Glomerular endothelial cell (primary cell): Measurements from ENCODE around the gene RPL3. TPM values are rescaled to one million over a fixed set of nuclear protein-coding genes. Genes with fewer than 3 reads are reported as not detected.
"Not testable (repeated sequence)": the region's sequence is repeated elsewhere in the genome, so short reads cannot be mapped to it uniquely, and the experiment has no call there.

Experiments used
- DNase-seq: peaks from one replicate; pipeline ENCODE4 v3.0.0-alpha.2; 2011; ENCODE audit warnings: low read depth, low spot score; ENCODE audit errors: extremely low read depth
- total RNA-seq: library from RNA; depleted of rRNA; stranded (reverse); fragments of >200 nt; gene quantifications from 2 replicates; pipeline ENCODE4 v1.2.3, GENCODE V29; 2015

RPL3 gene
- total RNA-seq, result 1,628 and 2,151 TPM in 2 replicates

DNA sequence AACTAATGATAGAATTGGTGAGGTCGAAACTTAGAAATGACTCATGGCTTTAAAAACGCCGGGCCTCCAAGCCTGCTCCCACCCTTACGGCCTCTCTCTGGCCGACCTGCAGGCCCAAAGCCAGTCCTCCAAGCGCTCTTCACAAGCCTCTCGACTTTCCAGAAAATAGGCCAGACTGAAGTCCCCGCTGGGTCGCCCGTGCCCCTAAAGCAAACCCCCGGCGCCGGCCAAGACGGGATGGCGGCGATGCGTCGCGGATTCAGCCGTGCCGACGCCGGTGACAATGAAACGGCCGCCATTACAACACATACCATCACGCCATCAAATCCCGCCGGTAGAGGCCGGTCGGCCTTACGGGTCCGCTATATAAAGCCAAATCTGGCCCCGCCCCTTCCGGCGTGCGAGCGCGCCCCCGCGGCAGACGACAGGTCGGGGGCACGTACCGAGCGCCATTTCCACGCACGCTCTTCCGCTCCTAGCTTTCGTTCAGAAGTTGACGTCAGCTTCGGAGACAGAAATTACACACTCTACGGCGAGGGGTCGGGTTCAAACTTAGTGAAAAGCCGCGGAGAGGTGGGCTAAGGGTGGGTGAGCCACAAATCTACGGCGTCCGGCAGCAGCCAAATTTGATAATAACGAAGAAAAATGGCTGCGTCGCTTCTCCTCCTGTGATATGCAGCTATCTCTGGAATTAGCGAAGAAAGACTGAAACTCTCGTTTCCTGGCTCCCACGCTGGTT lies at the start of gene RPL3:
TSS of gene RPL3 (minus strand) at position 340 of the 739 bp plus-strand sequence. CDS start at position 314, 26 bp downstream.
- peak; percentile 97 for DNase-seq

DNA sequence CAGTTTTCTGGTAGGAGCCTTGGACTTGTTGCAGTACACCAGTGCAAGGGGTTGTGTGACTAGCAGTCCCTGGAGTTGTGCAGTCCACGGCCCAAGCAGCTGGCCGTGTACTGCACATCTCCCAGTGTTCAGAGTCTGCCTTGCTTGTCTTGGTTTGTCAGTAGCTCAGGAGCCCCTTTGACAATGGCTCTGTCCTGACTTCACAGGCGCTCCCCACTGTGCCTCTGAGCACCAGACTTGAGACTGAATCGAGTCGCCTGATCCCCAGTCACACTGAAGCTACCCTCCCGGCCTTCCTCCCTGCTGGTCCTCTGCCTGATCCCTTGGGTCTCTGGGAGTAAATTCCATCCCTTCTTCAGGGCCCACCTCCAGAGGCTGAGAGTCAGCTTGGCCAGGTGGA lies 49.8 kb upstream of the RPL3 start:
- DNase-seq, result no peak

DNA sequence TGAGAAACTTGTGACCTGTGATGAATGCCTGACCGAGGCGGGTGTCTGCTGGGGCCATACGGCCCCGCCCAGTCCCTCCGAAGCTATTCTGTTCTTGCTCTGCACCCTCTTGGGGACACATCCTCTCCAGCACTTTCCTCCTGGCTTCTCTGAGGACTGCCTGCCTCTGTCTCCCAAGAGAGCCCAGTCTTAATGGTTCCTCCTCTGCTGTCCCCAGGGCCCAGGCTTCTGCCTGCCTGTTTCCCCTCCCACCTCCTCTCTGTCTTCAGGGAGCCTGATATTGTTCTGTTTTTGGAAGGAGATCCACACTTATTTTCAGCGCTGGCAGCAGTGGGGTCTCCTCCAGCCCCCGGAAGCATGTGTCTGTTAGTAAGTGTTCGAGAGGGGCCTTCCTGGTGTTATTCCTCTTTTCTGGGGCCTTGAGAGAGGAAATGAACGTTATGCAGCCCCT lies 49.1 kb upstream of the RPL3 start:
- no peak for DNase-seq

DNA sequence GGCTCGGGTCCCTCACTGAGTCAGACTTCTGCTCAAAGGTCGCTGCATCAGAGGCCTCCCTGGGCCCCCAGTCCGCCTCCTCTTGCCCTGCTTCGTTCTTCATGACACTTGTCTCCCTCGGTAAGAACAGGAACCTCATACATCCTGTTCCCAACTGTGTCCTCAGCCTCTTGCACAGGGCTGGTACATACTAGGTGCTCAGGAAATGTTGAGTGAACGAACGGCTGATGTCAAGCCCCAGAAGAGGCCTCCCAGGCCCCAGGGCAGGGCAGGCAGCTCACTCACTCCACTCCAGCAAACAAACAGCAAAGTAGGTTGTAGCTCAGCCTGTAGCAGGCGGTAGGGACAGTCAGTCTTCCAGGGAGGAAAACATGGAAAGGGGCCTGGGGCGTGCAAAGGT lies 47.6 kb upstream of the RPL3 start:
- DNase-seq, result no peak

DNA sequence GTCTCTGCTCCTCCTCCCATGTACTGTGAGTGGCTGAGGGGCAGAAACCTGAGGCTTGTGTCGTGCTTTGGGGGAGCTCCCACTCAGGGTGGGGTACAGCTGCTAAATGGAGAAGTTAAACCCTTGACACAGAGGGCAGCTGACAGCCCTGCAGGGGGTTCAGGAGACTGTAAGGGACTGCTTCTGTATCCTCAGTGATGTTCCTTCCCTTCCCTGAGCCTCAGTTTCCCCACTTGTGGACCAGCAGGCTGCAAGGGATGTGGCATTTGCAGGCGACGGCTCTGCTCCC lies 46.0 kb upstream of the RPL3 start:
- no peak for DNase-seq

DNA sequence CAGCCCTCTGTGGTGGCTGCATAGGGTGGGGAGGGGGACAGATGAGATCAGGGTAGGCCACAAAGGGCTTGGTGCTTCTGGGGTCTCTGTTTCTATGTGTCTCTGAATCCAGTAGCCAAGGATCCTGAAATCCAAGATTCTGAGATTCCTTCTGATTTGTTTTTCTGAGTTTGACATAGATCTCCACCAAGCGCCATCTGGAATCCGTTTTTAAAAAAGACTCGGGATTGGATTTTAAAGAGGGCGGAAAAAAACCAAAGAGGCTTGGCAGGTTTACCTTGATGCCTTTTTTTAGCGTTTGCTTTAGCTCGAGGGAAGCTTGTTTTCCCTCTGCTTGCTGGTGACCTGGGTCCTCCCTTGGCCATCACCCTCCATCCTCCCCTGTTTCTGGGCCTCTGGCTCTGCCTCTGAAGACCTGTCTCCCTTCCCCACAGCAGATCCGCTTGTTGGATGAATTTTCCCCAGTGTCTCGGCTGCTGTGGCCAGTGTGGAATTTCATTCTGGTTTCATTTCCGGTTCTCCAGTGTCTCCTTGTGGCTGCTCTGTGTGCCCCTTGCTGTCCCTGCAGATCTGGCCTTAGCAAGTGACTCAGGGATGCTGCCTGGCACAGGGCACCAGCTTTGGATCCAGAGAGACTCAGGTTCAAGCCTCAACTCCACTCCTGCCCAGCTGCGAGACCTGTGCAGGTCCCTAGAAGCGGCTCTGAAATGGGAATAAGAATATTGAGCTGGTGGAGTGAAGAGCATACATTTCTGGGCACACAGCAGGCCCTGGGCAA lies 45.5 kb upstream of the RPL3 start:
- no peak for DNase-seq

DNA sequence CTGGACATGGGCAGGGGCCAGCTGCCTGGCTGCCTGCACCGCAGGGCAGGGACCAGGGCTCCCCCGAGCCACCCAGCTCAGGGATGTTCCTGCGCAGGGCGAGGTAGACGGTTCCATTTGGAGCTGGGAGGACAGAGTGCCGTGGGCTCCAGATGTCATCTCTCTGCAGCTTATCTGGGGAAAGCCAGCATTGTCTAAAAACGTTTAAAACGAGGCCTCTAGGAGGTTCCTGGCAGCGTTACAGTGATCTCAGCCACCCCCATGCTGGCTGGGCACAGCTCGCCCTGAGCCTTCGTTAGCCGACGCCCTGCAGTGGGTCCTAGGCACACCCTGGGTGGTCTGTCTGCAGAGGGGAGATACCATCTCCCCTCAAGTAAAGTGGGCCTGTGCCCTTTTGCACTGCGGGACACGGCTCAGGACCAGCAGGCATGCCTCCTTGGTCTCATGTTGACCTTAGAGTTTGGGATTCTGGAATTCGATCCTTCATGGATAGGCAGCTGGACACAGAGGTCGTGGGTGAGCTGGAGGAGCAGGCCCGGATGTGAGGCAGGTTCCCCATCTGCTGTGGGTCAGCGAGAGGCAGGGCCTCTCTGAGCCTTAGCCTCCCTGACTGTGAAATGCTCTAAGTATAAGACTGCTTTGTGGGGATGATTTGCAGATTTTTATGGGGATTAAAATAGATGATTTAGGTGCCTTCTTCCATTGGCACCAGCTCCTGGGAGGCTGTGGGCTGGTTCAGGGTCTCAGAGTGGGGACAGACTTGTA lies 44.5 kb upstream of the RPL3 start:
- DNase-seq, result no peak

DNA sequence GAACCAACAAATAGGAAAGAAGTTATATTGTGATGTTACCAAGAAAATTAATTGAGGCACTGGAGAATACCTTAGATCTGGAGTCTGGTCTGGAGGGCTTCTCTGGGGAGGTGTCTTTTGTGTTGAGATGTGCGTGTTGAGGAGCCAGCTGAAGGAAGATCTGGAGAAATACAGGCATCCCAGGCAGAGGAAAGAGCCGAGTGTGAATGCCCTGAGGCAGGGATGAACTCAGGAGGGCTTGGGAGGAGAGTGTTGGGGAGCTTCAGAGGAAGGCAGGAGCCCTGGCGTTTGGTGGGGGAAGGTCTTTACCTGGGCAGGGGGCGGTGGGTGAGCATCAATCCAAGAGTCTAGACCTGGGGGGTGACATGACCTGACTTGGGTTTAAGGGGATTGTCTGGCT lies 43.5 kb upstream of the RPL3 start:
- DNase-seq, result no peak

DNA sequence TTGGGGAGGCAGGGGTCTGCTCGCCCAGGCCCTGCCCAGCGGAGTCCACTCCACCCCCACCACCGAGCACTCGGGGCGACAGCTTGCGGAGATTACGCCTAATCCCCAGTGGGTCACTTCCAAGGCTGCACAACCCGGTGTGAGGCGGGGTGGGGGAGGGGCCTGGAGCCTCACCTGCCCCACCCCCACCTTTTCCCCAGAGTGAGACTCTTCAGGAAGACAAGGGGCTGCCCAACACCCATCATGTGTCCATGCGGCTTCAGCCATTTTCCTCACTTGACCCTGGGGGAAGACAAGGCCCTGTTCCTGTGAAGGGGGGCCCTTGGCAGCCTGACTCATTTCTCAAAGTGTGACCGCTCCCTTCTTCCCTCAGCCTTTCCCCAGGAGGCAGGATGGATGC lies 42.8 kb upstream of the RPL3 start:
- no peak for DNase-seq

DNA sequence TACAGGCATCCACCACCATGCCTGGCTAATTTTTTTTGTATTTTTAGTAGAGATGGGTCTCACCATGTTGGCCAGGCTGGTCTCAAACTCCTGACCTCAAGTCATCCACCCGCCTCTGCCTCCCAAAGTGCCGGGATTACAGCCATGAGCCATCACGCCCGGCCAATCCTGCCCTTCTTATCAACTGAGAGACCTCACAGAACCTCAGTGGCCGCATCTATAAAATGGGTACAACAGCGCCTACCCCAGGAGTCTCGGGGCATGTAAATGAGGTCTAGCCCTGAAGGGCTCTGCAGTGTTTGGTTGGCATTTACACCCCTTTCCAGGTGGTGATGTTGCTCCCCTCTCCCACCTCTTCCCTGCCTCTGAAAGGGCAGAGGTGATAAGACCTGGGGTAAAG lies 42.1 kb upstream of the RPL3 start:
- DNase-seq, result no peak

DNA sequence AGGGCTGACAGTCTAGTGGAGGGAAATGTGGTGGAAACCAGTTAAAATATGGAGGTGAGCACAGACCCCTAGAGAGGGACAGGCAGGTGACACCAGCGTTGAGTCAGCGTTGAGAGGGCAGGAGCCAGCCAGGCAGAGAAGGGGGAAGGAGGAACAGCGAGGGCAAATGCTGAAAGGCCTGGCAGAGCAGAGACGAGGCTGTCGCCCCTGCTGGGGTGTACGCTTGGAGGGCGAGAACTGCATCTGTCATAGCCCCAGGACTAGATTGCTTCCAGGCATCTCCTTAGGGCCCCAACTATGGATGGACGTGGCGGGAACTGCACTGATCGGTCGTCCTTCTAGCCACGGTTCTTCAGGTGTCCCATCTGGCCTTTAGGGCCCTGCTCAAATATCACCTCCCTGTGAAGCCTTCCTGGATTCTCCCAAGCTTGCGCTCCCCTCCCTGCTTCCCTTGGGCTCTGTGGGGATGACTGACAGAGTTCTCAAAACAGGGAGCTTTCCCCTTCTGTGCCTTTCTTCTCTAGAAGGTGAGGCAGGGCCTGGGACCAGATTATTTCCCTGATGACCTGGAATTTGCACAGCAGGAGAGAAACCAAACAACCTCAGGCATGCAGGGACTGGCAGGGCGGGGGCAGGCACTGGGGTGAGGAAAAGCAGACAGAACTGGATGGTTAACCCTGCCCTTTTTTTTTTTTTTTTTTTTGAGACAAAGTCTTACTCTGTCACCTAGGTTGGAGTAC lies 41.4 kb upstream of the RPL3 start:
- no peak for DNase-seq

DNA sequence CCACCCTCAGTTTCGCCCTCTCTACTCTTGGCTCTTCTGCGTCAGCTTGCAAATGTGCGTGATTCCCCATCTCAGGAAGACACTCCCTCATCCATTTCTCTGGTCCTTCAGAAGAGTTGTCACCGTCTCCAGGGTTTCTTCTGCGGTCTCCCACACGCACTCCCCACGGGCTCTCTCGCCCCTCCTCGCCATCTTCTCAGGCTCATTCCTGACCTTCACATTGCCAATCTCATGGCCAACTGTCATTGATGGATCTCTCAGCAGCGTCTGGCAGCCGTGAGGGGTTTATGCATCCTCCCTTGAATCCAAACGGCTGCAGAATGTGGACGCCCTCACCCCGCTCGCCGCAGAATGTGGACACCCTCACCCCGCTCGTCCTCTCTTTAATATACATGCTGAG lies 40.8 kb upstream of the RPL3 start:
- no peak for DNase-seq

DNA sequence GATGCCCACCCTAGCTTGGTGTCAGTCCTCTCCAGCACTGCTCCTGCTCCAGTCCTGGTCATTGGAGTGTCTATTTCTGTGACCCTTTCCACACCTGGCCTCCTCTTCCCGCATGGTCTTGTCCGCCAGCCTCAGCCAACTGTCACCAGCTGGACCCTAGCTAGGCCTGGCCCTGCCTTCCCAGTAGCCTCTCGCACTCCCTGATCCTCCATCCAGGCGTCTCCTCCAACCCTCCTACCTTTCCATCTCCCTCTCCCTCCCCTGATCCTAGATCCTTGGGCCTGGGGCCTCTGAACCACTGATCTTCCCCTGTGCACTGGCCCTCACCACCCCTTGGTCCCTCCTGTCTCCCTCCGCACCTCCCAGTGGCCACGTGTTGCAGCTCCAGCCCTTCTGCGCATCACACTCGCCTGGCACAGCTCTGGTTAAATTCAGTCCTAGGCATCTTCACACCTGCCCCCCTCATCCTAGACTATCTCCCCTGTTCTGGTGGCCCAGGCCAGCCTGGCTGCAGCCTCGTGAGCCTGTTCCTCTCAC lies 40.3 kb upstream of the RPL3 start:
- no peak for DNase-seq

DNA sequence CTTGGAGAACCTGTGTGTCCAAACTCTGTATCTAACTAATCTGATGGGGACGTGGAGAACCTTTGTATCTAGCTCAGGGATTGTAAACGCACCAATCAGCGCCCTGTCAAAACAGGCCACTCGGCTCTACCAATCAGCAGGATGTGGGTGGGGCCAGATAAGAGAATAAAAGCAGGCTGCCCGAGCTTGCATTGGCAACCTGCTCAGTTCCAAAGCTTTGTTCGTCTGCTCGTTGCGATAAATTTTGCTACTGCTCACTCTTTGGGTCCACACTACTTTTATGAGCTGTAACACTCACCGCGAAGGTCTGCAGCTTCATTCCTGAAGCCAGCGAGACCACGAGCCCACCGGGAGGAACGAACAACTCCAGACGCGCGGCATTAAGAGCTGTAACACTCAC lies 38.8 kb upstream of the RPL3 start:
- DNase-seq, result not testable (repeated sequence)

DNA sequence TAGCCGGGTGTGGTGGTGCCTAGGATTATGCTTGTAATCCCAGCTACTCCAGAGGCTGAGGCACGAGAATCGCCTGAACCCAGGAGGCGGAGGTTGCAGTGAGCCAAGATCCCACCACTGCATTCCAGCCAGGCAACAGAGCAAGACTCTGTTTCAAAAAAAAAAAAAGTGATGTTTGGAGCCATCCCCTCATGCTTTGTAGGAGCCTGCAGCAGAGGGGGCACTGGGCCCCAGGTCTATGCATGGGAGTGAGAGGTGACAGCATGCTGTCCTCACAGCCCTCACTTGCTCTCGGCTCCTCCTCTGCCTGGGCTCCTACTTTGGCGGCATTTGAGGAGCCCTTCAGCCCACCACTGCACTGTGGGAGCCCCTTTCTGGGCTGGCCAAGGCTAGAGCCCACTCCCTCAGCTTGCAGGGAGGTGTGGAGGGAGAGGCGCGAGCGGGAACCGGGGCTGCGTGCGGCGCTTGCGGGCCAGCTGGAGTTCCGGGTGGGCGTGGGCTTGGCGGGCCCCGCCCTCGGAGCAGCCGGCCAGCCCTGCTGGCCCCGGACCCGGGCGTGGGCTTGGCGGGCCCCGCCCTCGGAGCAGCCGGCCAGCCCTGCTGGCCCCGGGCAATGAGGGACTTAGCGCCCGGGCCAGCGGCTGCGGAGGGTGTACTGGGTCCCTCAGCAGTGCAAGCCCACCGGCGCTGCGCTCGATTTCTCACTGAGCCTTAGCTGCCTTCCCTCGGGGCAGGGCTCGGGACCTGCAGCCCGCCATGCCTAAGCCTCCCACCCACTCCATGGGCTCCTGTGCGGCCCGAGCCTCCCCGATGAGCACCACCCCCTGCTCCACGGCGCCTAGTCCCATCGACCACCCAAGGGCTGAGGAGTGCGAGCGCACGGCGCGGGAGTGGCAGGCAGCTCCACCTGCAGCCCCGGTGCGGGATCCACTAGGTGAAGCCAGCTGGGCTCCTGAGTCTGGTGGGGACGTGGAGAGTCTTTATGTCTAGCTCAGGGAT lies 38.0 kb upstream of the RPL3 start:
- not testable (repeated sequence) for DNase-seq

DNA sequence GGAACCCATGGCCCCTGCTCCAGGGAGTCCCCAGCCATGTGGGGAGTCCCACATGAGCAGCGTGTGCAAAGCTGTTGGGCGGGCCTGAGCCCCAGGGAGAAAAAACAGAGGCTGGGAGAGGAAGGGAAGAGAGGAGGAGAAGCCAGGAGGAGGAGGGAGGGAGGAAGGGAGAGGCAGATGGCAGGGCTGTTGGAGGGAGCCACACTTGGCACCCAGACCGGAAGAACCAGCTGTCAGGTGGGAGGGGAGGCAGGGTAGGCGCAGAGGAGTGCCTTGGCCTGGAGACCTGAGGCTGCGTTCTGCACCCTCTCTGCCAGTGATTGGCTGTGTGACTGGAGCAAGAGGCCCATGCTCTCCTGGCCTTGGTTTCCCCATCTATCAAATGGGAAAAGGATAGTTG lies 37.0 kb upstream of the RPL3 start:
- no peak for DNase-seq

DNA sequence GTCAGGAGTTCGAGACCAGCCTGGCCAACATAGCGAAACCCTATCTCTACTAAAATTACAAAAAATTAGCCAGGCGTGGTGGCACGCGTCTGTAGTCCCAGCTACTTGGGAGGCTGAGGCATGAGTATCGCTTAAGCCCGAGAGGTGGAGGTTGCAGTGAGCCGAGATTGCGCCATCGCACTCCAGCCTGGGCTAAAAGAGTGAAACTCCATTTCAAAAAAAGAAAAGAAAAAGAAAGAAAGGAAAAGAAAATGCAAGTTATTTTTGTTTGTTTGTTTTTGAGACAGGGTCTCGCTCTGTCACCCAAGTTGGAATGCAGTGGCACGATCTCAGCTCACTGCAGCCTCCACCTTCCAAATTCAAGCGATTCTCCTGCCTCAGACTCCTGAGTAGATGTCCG lies 36.4 kb upstream of the RPL3 start:
- DNase-seq, result not testable (repeated sequence)

DNA sequence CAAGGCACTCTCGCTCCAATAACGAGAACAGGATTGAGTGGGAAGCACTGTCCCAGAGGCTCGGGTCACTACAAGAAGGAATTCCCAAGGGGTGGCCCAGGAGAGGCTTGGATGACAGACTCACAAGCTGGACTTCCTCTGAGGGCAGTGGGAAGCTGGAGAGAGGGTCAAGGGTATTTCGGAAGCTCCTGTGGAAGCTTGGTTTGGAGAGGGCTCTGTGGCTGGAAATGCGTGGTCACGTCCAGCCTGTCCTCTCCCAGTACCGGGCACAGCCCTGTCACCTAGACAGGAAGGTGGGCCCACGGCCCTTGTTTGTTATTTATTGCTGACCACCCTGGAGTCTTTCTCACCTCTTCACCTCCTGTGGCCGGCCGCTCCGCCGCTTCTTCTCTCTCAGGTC lies 35.7 kb upstream of the RPL3 start:
- no peak for DNase-seq

DNA sequence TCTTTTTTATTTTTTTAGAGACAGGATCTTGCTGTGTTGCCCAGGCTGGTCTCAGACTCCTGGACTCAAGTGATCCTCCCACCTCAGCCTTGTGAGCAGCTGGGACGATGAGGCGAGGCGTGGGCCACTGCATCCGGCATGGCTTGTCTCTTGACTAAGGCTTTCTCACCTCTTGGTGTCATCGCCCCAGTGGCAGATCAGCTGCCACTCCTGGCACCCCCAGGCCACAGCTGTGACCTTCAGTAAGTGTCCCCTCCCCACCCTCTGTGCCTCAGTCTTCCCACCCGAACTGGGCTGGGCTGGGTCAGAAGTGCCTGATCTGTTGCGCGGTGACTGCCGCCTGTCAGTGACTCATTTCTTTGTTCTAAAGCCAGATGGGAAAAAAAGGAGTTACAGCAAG lies 33.9 kb upstream of the RPL3 start:
- DNase-seq, result no peak
